Bronchial epithelial cell (primary cell): ENCODE data around the gene C19orf73. TPM values are rescaled to one million over a fixed set of nuclear protein-coding genes. Genes with fewer than 3 reads are reported as not detected.

Experiments
- DNase-seq: peaks from one replicate; pipeline ENCODE4 v3.0.0-alpha.2; 2010; ENCODE audit warnings: low read depth
- FAIRE-seq: peaks from 2 replicates; lab custom pipeline; 2011; peaks lifted over from hg19 to GRCh38; lab: Jason Lieb, UNC
- H3K27me3 ChIP-seq: 2 replicates; pipeline ENCODE4 v1.5.1; 2011; ENCODE audit warnings: low read length; ENCODE audit not compliant: control insufficient read depth, insufficient read depth
- H3K36me3 ChIP-seq: 2 replicates; pipeline ENCODE4 v1.5.1; 2011; ENCODE audit warnings: low read length; ENCODE audit not compliant: control insufficient read depth, insufficient read depth
- H3K4me3 ChIP-seq: 2 replicates; pipeline ENCODE4 v1.5.1; 2011; ENCODE audit warnings: mild to moderate bottlenecking, low read depth, low read length, control low read depth
- CTCF ChIP-seq: IDR thresholded peaks from 2 replicates; pipeline ENCODE4 v1.5.1; 2011; ENCODE audit warnings: mild to moderate bottlenecking, moderate library complexity, low read length, control low read depth, inconsistent platforms; ENCODE audit not compliant: insufficient read depth, severe bottlenecking
- total RNA-seq: library from RNA; depleted of rRNA; stranded (reverse); fragments of >200 nt; gene quantifications from 2 replicates; pipeline ENCODE4 v1.2.1, GENCODE V29; 2014

Gene C19orf73
- total RNA-seq, 1 donor from 2014 or later: 0.53 TPM

- DNase-seq (no peak), FAIRE-seq (no peak)
- no peak for TF ChIP-seq CTCF
- no peak overlapping the region for H3K4me3 ChIP-seq
- H3K36me3 ChIP-seq: peaks cover 28% of the 10 kb centered on the region
- no peaks in the 10 kb centered on the region for H3K27me3 ChIP-seq
Measured at GRCh38 chr19:49109051-49109450, 9.9 kb downstream of the C19orf73 start.

- TF ChIP-seq CTCF: no peak
- Histone ChIP-seq H3K27me3 (no peaks in the 10 kb centered on the region), H3K4me3 (no peak overlapping the region), H3K36me3 (peaks cover 36% of the 10 kb centered on the region)
- no peak for FAIRE-seq
- DNase-seq: no peak
Measured at GRCh38 chr19:49107625-49108459, 11.1 kb downstream of the C19orf73 start.

- DNase-seq (peak; percentile 70), FAIRE-seq (peak; percentile 66)
- H3K36me3 ChIP-seq: peaks cover 43% of the 10 kb centered on the region
Measured at GRCh38 chr19:49106648-49107135, 12.3 kb downstream of the C19orf73 start.

GRCh38 chr19:49104229-49104864 is 14.6 kb downstream of the C19orf73 start:
- Histone ChIP-seq H3K4me3 (no peak overlapping the region), H3K27me3 (no peaks in the 10 kb centered on the region), H3K36me3 (peaks cover 58% of the 10 kb centered on the region)
- FAIRE-seq (no peak), DNase-seq (no peak)
- TF ChIP-seq CTCF: no peak

More at GRCh38 chr19:49106648-49107135, 12.3 kb downstream of the C19orf73 start:
- no peak overlapping the region for H3K4me3 ChIP-seq
- peak; percentile 88 for TF ChIP-seq CTCF
- no peaks in the 10 kb centered on the region for H3K27me3 ChIP-seq

- H3K27me3 ChIP-seq: no peaks in the 10 kb centered on the region
- peaks cover 64% of the 10 kb centered on the region for H3K36me3 ChIP-seq
- DNase-seq (no peak), FAIRE-seq (no peak)
- no peak overlapping the region for H3K4me3 ChIP-seq
- no peak for TF ChIP-seq CTCF
Measured at GRCh38 chr19:49103331-49104085, 15.4 kb downstream of the C19orf73 start.
